DOHH2 (cell line): ENCODE data around the gene OR51A4.

Source experiments
- H3F3A ChIP-seq: fragments of 200-600 bp; sonication (generic), shearing (Covaris generic); 2 replicates; pipeline ENCODE4 v1.6.0; 2016; ENCODE audit warnings: antibody characterized with exemption, mild to moderate bottlenecking; ENCODE audit not compliant: control insufficient read depth, insufficient read depth
- H3K27ac ChIP-seq: fragments of 200-600 bp; sonication (generic); 2 replicates; pipeline ENCODE4 v1.5.1; 2014; ENCODE audit warnings: low read depth, mild to moderate bottlenecking, low read length, moderate library complexity
- H3K27me3 ChIP-seq: fragments of 200-600 bp; sonication (generic); 2 replicates; pipeline ENCODE4 v1.6.1; 2014; ENCODE audit warnings: mild to moderate bottlenecking, low read length, mixed read lengths; ENCODE audit not compliant: control insufficient read depth
- H3K36me3 ChIP-seq: fragments of 200-600 bp; sonication (generic); 2 replicates; pipeline ENCODE4 v1.6.1; 2014; ENCODE audit warnings: mild to moderate bottlenecking, low read length, moderate library complexity, mixed read lengths; ENCODE audit not compliant: control insufficient read depth
- H3K4me1 ChIP-seq: fragments of 200-600 bp; sonication (generic); 2 replicates; pipeline ENCODE4 v1.6.1; 2014; ENCODE audit warnings: mild to moderate bottlenecking, low read length, mixed read lengths; ENCODE audit not compliant: control insufficient read depth
- H3K4me2 ChIP-seq: fragments of 200-600 bp; sonication (generic); 2 replicates; pipeline ENCODE4 v1.6.0; 2014; ENCODE audit warnings: mild to moderate bottlenecking, low read length, moderate library complexity
- H3K4me3 ChIP-seq: fragments of 200-600 bp; sonication (generic); 2 replicates; pipeline ENCODE4 v1.5.1; 2014; ENCODE audit warnings: mild to moderate bottlenecking, low read length, mixed read lengths
- H3K79me2 ChIP-seq: fragments of 200-600 bp; sonication (generic); 2 replicates; pipeline ENCODE4 v1.6.1; 2014; ENCODE audit warnings: mild to moderate bottlenecking, low read length, mixed read lengths; ENCODE audit not compliant: control insufficient read depth
- H3K9me2 ChIP-seq: fragments of 200-600 bp; sonication (generic); replicated peaks from 2 replicates; pipeline ENCODE4 v1.6.1; 2014; ENCODE audit warnings: mild to moderate bottlenecking, low read length, mixed read lengths; ENCODE audit not compliant: control insufficient read depth
- H3K9me3 ChIP-seq: fragments of 200-600 bp; sonication (generic); 2 replicates; pipeline ENCODE4 v1.6.1; 2014; ENCODE audit warnings: antibody characterized with exemption, low read length, mixed read lengths; ENCODE audit not compliant: control insufficient read depth, insufficient read depth
- H4K20me1 ChIP-seq: fragments of 200-600 bp; sonication (generic); 2 replicates; pipeline ENCODE4 v1.6.0; 2014; ENCODE audit warnings: low read depth, mild to moderate bottlenecking, antibody characterized with exemption, low read length, moderate library complexity; ENCODE audit not compliant: control insufficient read depth, insufficient read depth
- CTCF ChIP-seq: fragments of 200-600 bp; sonication (generic); IDR thresholded peaks from one replicate; pipeline ENCODE4 v1.5.1; 2014; ENCODE audit warnings: antibody characterized with exemption, mild to moderate bottlenecking, low read depth, low read length; ENCODE audit not compliant: poor library complexity, severe bottlenecking
- EZH2phosphoT487 ChIP-seq: fragments of 200-600 bp; sonication (generic); IDR thresholded peaks from 2 replicates; pipeline ENCODE4 v1.6.1; 2017; ENCODE audit warnings: borderline replicate concordance, mild to moderate bottlenecking, antibody characterized with exemption, low read length, moderate library complexity, mixed read lengths

Gene OR51A4

GRCh38 chr11:4916581-4916980 lies 30.8 kb downstream of the OR51A4 start:
- no peaks in the 10 kb centered on the region for H3K9me3 ChIP-seq
- no peaks in the 10 kb centered on the region for H3K27me3 ChIP-seq
- no peak overlapping the region for H3K27ac ChIP-seq
- no peaks in the 10 kb centered on the region for H3K36me3 ChIP-seq
- no peak overlapping the region for H3K4me2 ChIP-seq
- H3K79me2 ChIP-seq = no peaks in the 10 kb centered on the region
- H3K9me2 ChIP-seq = no peaks in the 10 kb centered on the region
- no peaks in the 10 kb centered on the region for H3F3A ChIP-seq
- no peak overlapping the region for H3K4me3 ChIP-seq
- no peak for TF ChIP-seq EZH2phosphoT487
- H4K20me1 ChIP-seq = no peaks in the 10 kb centered on the region
- H3K4me1 ChIP-seq = no peaks in the 10 kb centered on the region

GRCh38 chr11:4903484-4903883 lies 43.9 kb downstream of the OR51A4 start, which contains the start of gene OR51A7:
OR51A7 (plus strand) TSS chr11:4903783; CDS start chr11:4907370, 3,587 bp downstream.
- H3K27me3 ChIP-seq = no peaks in the 10 kb centered on the region
- H3K4me2 ChIP-seq = no peak within 1 kb of the TSS
- no peaks in the 10 kb centered on the region for H3K36me3 ChIP-seq
- H3K4me1 ChIP-seq = no peaks in the 10 kb centered on the region
- TF ChIP-seq EZH2phosphoT487 (no peak), CTCF (no peak)
- no peak within 1 kb of the TSS for H3K4me3 ChIP-seq
- H4K20me1 ChIP-seq = no peaks in the 10 kb centered on the region
- H3K27ac ChIP-seq = no peak within 1 kb of the TSS
- no peaks in the 10 kb centered on the region for H3K79me2 ChIP-seq
- H3K9me3 ChIP-seq = no peaks in the 10 kb centered on the region
- no peaks in the 10 kb centered on the region for H3F3A ChIP-seq
- no peaks in the 10 kb centered on the region for H3K9me2 ChIP-seq
